Loucy (cell line): ENCODE measurements around the gene ABCC3.

Experiments
- CTCF ChIP-seq: fragments of 200-600 bp; sonication (generic); conservative IDR thresholded peaks from 2 replicates; pipeline ENCODE4 v1.5.1; 2014; ENCODE audit warnings: mild to moderate bottlenecking, antibody characterized with exemption, low read length
- EZH2phosphoT487 ChIP-seq: fragments of 200-600 bp; IDR thresholded peaks from 2 replicates; pipeline ENCODE4 v1.6.1; 2018; ENCODE audit warnings: antibody characterized with exemption, mild to moderate bottlenecking, moderate library complexity, borderline replicate concordance

GRCh38 chr17:50598487-50598886, 36.2 kb upstream of the ABCC3 start:
- no peak for TF ChIP-seq CTCF
- no peak for TF ChIP-seq EZH2phosphoT487
